Ovary (tissue), 9 donors: Measurements from ENCODE around the gene HOMER1. TPM values are rescaled to one million over a fixed set of nuclear protein-coding genes. Genes with fewer than 3 reads are reported as not detected.

Experiments
- DNase-seq, 5 donors: peaks; one replicate each; pipeline ENCODE4 v3.0.0-alpha.2; 2019 to 2020
- H3K27ac ChIP-seq, 2 donors: fragments of 200-600 bp; one replicate each; pipeline versions ENCODE4 v1.5.1 to v1.8.0; 2019 to 2022
- H3K27me3 ChIP-seq: fragments of 200-600 bp; one replicate; pipeline ENCODE4 v1.8.0; 2022
- H3K36me3 ChIP-seq: fragments of 200-600 bp; sonication (generic); one replicate; pipeline ENCODE4 v1.5.1; 2019
- H3K4me1 ChIP-seq: one replicate; pipeline ENCODE4 v1.8.1; 2013; ENCODE audit warnings: mild to moderate bottlenecking, moderate library complexity; ENCODE audit not compliant: insufficient read depth
- H3K4me3 ChIP-seq: fragments of 200-600 bp; sonication (generic); one replicate; pipeline ENCODE4 v1.5.1; 2017
- H3K9me3 ChIP-seq, 2 donors: fragments of 200-600 bp in 1 of 2; sonication (generic) in 1 of 2; one replicate each; pipeline versions ENCODE4 v1.5.1 to v1.8.1; 2013 to 2019; ENCODE audit warnings: mild to moderate bottlenecking in 1 of 2, moderate library complexity in 1 of 2
- CTCF ChIP-seq, 3 donors: fragments of 450-650 bp in 2 of 3; fragments of 200-600 bp in 1 of 3; IDR thresholded peaks; one replicate each; pipeline versions ENCODE4 v1.5.1 to v1.8.0; 2016 to 2022; ENCODE audit warnings: antibody characterized with exemption in 3 of 3, mild to moderate bottlenecking in 1 of 3
- EP300 ChIP-seq: sonication (generic); formaldehyde crosslinking; IDR thresholded peaks from one replicate; pipeline ENCODE4 v1.6.1; 2017; ENCODE audit warnings: antibody characterized with exemption
- POLR2A ChIP-seq: fragments of 450-650 bp; IDR thresholded peaks from one replicate; pipeline ENCODE4 v1.6.1; 2017; ENCODE audit warnings: antibody characterized with exemption, mild to moderate bottlenecking, moderate library complexity
- WGBS, 3 donors: extraction: QIAGEN DNeasy Blood & Tissue Kit in 1 of 3; methylation state at CpG; one replicate each; pipeline versions ENCODE4 v1.1.5 to v1.1.7; 2013 to 2017; 5-methylcytosine and 5-hydroxymethylcytosine counted together
- intact Hi-C, 4 donors: fragments of 100-400 bp; cut with DNase I; formaldehyde crosslinking; loops; one replicate each; pipeline versions ENCODE4 v1.11.0 to v1.15.1; 2022 to 2023
- polyA plus RNA-seq, 2 donors: library from polyadenylated mRNA; stranded (reverse); fragments of 200-250 nt in 1 of 2; fragments of 350-450 nt in 1 of 2; fragmentation: Illumina TruSeq in 1 of 2; extraction: RNeasy Lipid Tissue Mini Kit (QIAGEN cat#74804) in 1 of 2; gene quantifications; one replicate each; pipeline ENCODE4 v1.2.3, GENCODE V29; 2013 to 2014
- total RNA-seq, 7 donors: library from RNA; depleted of rRNA in 2 of 7; stranded (reverse); fragments of >200 nt in 2 of 7; fragmentation: NEBNext Ultra II Directional in 3 of 7; extraction: Animal tissue kit (Norgen Biotek cat#: 25700) in 3 of 7; gene quantifications; one replicate each; pipeline versions ENCODE4 v1.1.0 to v1.2.4, GENCODE V29; 2016 to 2023
- donor health status: DM: no; HTN: no; CAD: no; lungs with moderate emphysema.
- donor health status: DM: no; HTN: no; CAD: no.
- donor health status: Bipolar disorder and iron deficiency.
- donor health status: DM: yes; HTN: yes; CAD: no.
- donor health status: DM: no; HTN: no; CAD: no.
- donor health status: DM: yes; HTN: yes; CAD: no.

Gene HOMER1
- total and polyA plus RNA-seq, 9 donors, result 1.8 to 37.8 (median 10.9) TPM

- intact Hi-C loops, result no loop called here
- WGBS, 3 donors, result 86 to 88% (median 88%) methylated on average over 3 of the region's 3 CpGs
- H3K27me3 ChIP-seq, result no peaks in the 10 kb centered on the region
- H3K27ac ChIP-seq, result no peak overlapping the region
- DNase-seq, result no peak
- H3K4me3 ChIP-seq, result no peak overlapping the region
- no peaks in the 10 kb centered on the region for H3K36me3 ChIP-seq
- H3K4me1 ChIP-seq, result no peaks in the 10 kb centered on the region
- no peaks in the 10 kb centered on the region for H3K9me3 ChIP-seq
- TF ChIP-seq CTCF (IDR thresholded peaks at IDR 0.05) (no peak), EP300 (no peak), POLR2A (no peak)
These were observed 26.7 kb downstream of the HOMER1 start for GRCh38 chr5:79487251-79487650.

GRCh38 chr5:79486116-79486515, 27.8 kb downstream of the HOMER1 start:
- H3K36me3 ChIP-seq, result no peaks in the 10 kb centered on the region
- TF ChIP-seq CTCF (IDR thresholded peaks at IDR 0.05) (no peak), EP300 (no peak), POLR2A (no peak)
- H3K27ac ChIP-seq, result no peak overlapping the region
- no peak overlapping the region for H3K4me3 ChIP-seq
- intact Hi-C loops, result no loop called here
- no peak for DNase-seq
- H3K27me3 ChIP-seq, result no peaks in the 10 kb centered on the region
- no peaks in the 10 kb centered on the region for H3K9me3 ChIP-seq
- H3K4me1 ChIP-seq, result no peaks in the 10 kb centered on the region
- WGBS, 3 donors, result 54 to 68% (median 61%) methylated on average over 2 of the region's 2 CpGs

GRCh38 chr5:79484731-79485130, 29.2 kb downstream of the HOMER1 start:
- 26 to 60% (median 41%) methylated on average over 1 of the region's 1 CpG for WGBS, 3 donors
- Histone ChIP-seq H3K4me1 (no peaks in the 10 kb centered on the region), H3K36me3 (no peaks in the 10 kb centered on the region), H3K27ac (no peak overlapping the region), H3K9me3 (no peaks in the 10 kb centered on the region), H3K27me3 (no peaks in the 10 kb centered on the region), H3K4me3 (no peak overlapping the region)
- no peak for DNase-seq
- intact Hi-C loops, result no loop called here
- TF ChIP-seq POLR2A (no peak), EP300 (no peak), CTCF (IDR thresholded peaks at IDR 0.05) (no peak)

- no peak for TF ChIP-seq POLR2A
- TF ChIP-seq EP300, result no peak
- no peak for TF ChIP-seq CTCF (IDR thresholded peaks at IDR 0.05)
- H3K9me3 ChIP-seq, result no peaks in the 10 kb centered on the region
- no peak overlapping the region for H3K27ac ChIP-seq
- no peak overlapping the region for H3K4me3 ChIP-seq
- intact Hi-C loops, result no loop called here
- no peaks in the 10 kb centered on the region for H3K4me1 ChIP-seq
- H3K36me3 ChIP-seq, result no peaks in the 10 kb centered on the region
- DNase-seq, result no peak
- WGBS, 3 donors, result 94 to 100% (median 100%) methylated on average over 1 of the region's 1 CpG
- H3K27me3 ChIP-seq, result no peaks in the 10 kb centered on the region
These were observed 32.4 kb downstream of the HOMER1 start for GRCh38 chr5:79481574-79481973.

GRCh38 chr5:79480991-79481390, 32.9 kb downstream of the HOMER1 start:
- 78 to 87% (median 84%) methylated on average over 3 of the region's 3 CpGs for WGBS, 3 donors
- H3K36me3 ChIP-seq, result no peaks in the 10 kb centered on the region
- intact Hi-C loops, result no loop called here
- H3K4me3 ChIP-seq, result no peak overlapping the region
- no peaks in the 10 kb centered on the region for H3K27me3 ChIP-seq
- DNase-seq, result no peak
- no peaks in the 10 kb centered on the region for H3K9me3 ChIP-seq
- TF ChIP-seq POLR2A, result no peak
- no peak for TF ChIP-seq CTCF (IDR thresholded peaks at IDR 0.05)
- no peak for TF ChIP-seq EP300
- no peaks in the 10 kb centered on the region for H3K4me1 ChIP-seq
- no peak overlapping the region for H3K27ac ChIP-seq
